ENCODE data around the gene PBRM1.
A peak's percentile ranks its signal among the peaks of the same experiment; 100 is the strongest.

GRCh38 chr3:52685285-52685708 lies 416 bp downstream of the PBRM1 start:
- TF ChIP-seq CTCF (IDR thresholded peaks at IDR 0.05; ENCODE audit: low read depth, low read length, missing input control), result no peak
- TF ChIP-seq REST (IDR thresholded peaks at IDR 0.05), result no peak
- TF ChIP-seq NR2F2 (IDR thresholded peaks at IDR 0.05), result no peak
- TF ChIP-seq RAD21 (IDR thresholded peaks at IDR 0.05), result no peak
- no peak for TF ChIP-seq YY1 (IDR thresholded peaks at IDR 0.05)
- TF ChIP-seq FOXA1 (IDR thresholded peaks at IDR 0.05), result no peak
- peak; percentile 31 for TF ChIP-seq TAF1 (conservative IDR thresholded peaks at IDR 0.05)
- no peak for TF ChIP-seq MAX (IDR thresholded peaks at IDR 0.05)
- TF ChIP-seq JUND (IDR thresholded peaks at IDR 0.05), result no peak
- TF ChIP-seq ATF3 (IDR thresholded peaks at IDR 0.05), result no peak
- no peak for TF ChIP-seq SP1 (IDR thresholded peaks at IDR 0.05)
- TF ChIP-seq FOXA2 (IDR thresholded peaks at IDR 0.05), result no peak
- TF ChIP-seq, protein P1, sequence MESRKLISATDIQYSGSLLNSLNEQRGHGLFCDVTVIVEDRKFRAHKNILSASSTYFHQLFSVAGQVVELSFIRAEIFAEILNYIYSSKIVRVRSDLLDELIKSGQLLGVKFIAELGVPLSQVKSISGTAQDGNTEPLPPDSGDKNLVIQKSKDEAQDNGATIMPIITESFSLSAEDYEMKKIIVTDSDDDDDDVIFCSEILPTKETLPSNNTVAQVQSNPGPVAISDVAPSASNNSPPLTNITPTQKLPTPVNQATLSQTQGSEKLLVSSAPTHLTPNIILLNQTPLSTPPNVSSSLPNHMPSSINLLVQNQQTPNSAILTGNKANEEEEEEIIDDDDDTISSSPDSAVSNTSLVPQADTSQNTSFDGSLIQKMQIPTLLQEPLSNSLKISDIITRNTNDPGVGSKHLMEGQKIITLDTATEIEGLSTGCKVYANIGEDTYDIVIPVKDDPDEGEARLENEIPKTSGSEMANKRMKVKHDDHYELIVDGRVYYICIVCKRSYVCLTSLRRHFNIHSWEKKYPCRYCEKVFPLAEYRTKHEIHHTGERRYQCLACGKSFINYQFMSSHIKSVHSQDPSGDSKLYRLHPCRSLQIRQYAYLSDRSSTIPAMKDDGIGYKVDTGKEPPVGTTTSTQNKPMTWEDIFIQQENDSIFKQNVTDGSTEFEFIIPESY (IDR thresholded peaks at IDR 0.05), result no peak

Data from liver (tissue), 3 donors.